Breast epithelium (tissue), 4 donors: ENCODE measurements around the gene ZMAT2. TPM values are rescaled to one million over a fixed set of nuclear protein-coding genes. Genes with fewer than 3 reads are reported as not detected.
"Not testable (repeated sequence)": the region's sequence is repeated elsewhere in the genome, so short reads cannot be mapped to it uniquely, and the experiment has no call there.

ENCODE experiments used
- DNase-seq, 2 donors: peaks; one replicate each; pipeline ENCODE4 v3.0.0-alpha.2; 2019; ENCODE audit warnings: low spot score in 2 of 2
- H3K27ac ChIP-seq, 2 donors: fragments of 200-600 bp; sonication (generic) in 1 of 2; one replicate each; pipeline ENCODE4 v1.5.1; 2016 to 2019; ENCODE audit warnings: mild to moderate bottlenecking in 1 of 2
- H3K27me3 ChIP-seq, 2 donors: fragments of 200-600 bp; sonication (generic) in 1 of 2; one replicate each; pipeline versions ENCODE4 v1.5.1 to v1.6.0; 2017 to 2019; ENCODE audit warnings: control low read depth in 1 of 2, mild to moderate bottlenecking in 1 of 2
- H3K36me3 ChIP-seq: fragments of 200-600 bp; one replicate; pipeline ENCODE4 v1.5.1; 2019
- H3K4me1 ChIP-seq, 2 donors: fragments of 200-600 bp; sonication (generic); one replicate each; pipeline ENCODE4 v1.5.1; 2016 to 2019; ENCODE audit warnings: control low read depth in 1 of 2
- H3K4me3 ChIP-seq, 3 donors: fragments of 200-600 bp; sonication (generic); 1 replicate in 2 of 3; 2 replicates in 1 of 3; pipeline ENCODE4 v1.5.1; 2016 to 2019; ENCODE audit warnings: mild to moderate bottlenecking in 3 of 3, moderate library complexity in 2 of 3
- H3K9me3 ChIP-seq, 2 donors: fragments of 200-600 bp; sonication (generic) in 1 of 2; one replicate each; pipeline ENCODE4 v1.5.1; 2016 to 2019; ENCODE audit warnings: control low read depth in 1 of 2
- CTCF ChIP-seq, 3 donors: fragments of 450-650 bp; IDR thresholded peaks; one replicate each; pipeline ENCODE4 v1.5.1; 2016 to 2017; ENCODE audit warnings: antibody characterized with exemption in 3 of 3, mild to moderate bottlenecking in 3 of 3, moderate library complexity in 3 of 3
- POLR2A ChIP-seq: fragments of 450-650 bp; IDR thresholded peaks from one replicate; pipeline ENCODE4 v1.6.1; 2016; ENCODE audit warnings: antibody characterized with exemption, mild to moderate bottlenecking, moderate library complexity
- POLR2AphosphoS5 ChIP-seq, 3 donors: sonication (generic); formaldehyde crosslinking; IDR thresholded peaks; one replicate each; pipeline ENCODE4 v1.6.1; 2017; ENCODE audit warnings: antibody characterized with exemption in 3 of 3
- intact Hi-C: fragments of 100-400 bp; cut with DNase I; formaldehyde crosslinking; loops from one replicate; pipeline ENCODE4 v1.15.1; 2023; ENCODE audit warnings: low total_unique reads
- total RNA-seq, 3 donors: library from RNA; depleted of rRNA; stranded (reverse); fragments of >200 nt; gene quantifications; one replicate each; pipeline ENCODE4 v1.1.0, GENCODE V29; 2016

ZMAT2 gene
- total RNA-seq, 3 donors from 2014 or later: 45.2 to 55.0 (median 52.2) TPM

- Histone ChIP-seq H3K4me3 (peak within 1 kb of the TSS; percentile 85 to 92 (median 86)), H3K27me3 (no peaks in the 10 kb centered on the region), H3K36me3 (peaks cover 5% of the 10 kb centered on the region), H3K9me3 (no peaks in the 10 kb centered on the region), H3K27ac (peak within 1 kb of the TSS; percentile 87 to 91), H3K4me1 (peaks cover 0 to 12% of the 10 kb centered on the region in 2 donors)
- intact Hi-C loops: no loop called here
- peak; percentile 80 to 88 for DNase-seq
- TF ChIP-seq CTCF (IDR thresholded peaks at IDR 0.05) (no peak), POLR2AphosphoS5 (IDR thresholded peaks at IDR 0.05) (peak; percentile 66 to 76 (median 71)), POLR2A (peak; percentile 59)
These were observed 9.0 kb upstream of the ZMAT2 start, which contains the start of the genes HARS1 and HARS2 for GRCh38 chr5:140690941-140691924. HARS1 (minus strand) TSS chr5:140691370; CDS start chr5:140691304, 66 bp downstream. HARS2 (plus strand) TSS chr5:140691455; CDS start chr5:140691649, 194 bp downstream.

- Histone ChIP-seq H3K36me3 (peaks cover 15% of the 10 kb centered on the region), H3K4me3 (no peak overlapping the region), H3K27ac (no peak overlapping the region), H3K9me3 (no peaks in the 10 kb centered on the region), H3K27me3 (no peaks in the 10 kb centered on the region), H3K4me1 (peaks cover 0 to 12% of the 10 kb centered on the region in 2 donors)
- no peak for TF ChIP-seq POLR2A
- no peak for TF ChIP-seq CTCF (IDR thresholded peaks at IDR 0.05)
- TF ChIP-seq POLR2AphosphoS5 (IDR thresholded peaks at IDR 0.05): no peak
- DNase-seq: no peak
- intact Hi-C loops: no loop called here
These were observed 6.0 kb upstream of the ZMAT2 start for GRCh38 chr5:140694276-140694675.

- peaks cover 15% of the 10 kb centered on the region for H3K36me3 ChIP-seq
- intact Hi-C loops: no loop called here
- H3K4me1 ChIP-seq: peaks cover 0 to 15% of the 10 kb centered on the region in 2 donors
- no peaks in the 10 kb centered on the region for H3K27me3 ChIP-seq
- no peak for TF ChIP-seq POLR2A
- H3K4me3 ChIP-seq: no peak overlapping the region
- H3K9me3 ChIP-seq: no peaks in the 10 kb centered on the region
- H3K27ac ChIP-seq: no peak overlapping the region
- DNase-seq: no peak
These were observed 3.3 kb upstream of the ZMAT2 start for GRCh38 chr5:140696891-140697492.

- DNase-seq: no peak
- Histone ChIP-seq H3K27me3 (no peaks in the 10 kb centered on the region), H3K4me3 (no peak overlapping the region), H3K27ac (no peak overlapping the region), H3K9me3 (no peaks in the 10 kb centered on the region), H3K36me3 (peaks cover 18% of the 10 kb centered on the region), H3K4me1 (no peaks in the 10 kb centered on the region)
- TF ChIP-seq CTCF (IDR thresholded peaks at IDR 0.05) (no peak), POLR2A (no peak), POLR2AphosphoS5 (IDR thresholded peaks at IDR 0.05) (no peak)
- intact Hi-C loops: no loop called here
These were observed 7.6 kb downstream of the ZMAT2 start for GRCh38 chr5:140707812-140708211.

GRCh38 chr5:140708787-140709186 lies 8.5 kb downstream of the ZMAT2 start:
- H3K27me3 ChIP-seq, DNase-seq, H3K4me1 ChIP-seq, H3K9me3 ChIP-seq, H3K4me3 ChIP-seq, intact Hi-C loops, H3K27ac ChIP-seq: not testable (repeated sequence)
- H3K36me3 ChIP-seq: peaks cover 18% of the 10 kb centered on the region
